H9 (cell line): ENCODE results near the gene ENOX1. TPM values are rescaled to one million over a fixed set of nuclear protein-coding genes. Genes with fewer than 3 reads are reported as not detected.
A peak's percentile ranks its signal among the peaks of the same experiment; 100 is the strongest.

Experiments
- DNase-seq: peaks from one replicate; pipeline ENCODE4 v3.0.0-alpha.2; 2017
- H2AFZ ChIP-seq: one replicate; pipeline ENCODE4 v1.6.1; 2013; ENCODE audit warnings: mild to moderate bottlenecking, low read length, control low read depth, moderate library complexity
- H2AK5ac ChIP-seq: 2 replicates; pipeline ENCODE4 v1.6.1; 2013; ENCODE audit warnings: low read length, control low read depth, mixed read lengths; ENCODE audit not compliant: insufficient read length
- H2BK120ac ChIP-seq: one replicate; pipeline ENCODE4 v1.6.1; 2013; ENCODE audit warnings: low read depth, mild to moderate bottlenecking, low read length, control low read depth, inconsistent platforms; ENCODE audit not compliant: poor library complexity, severe bottlenecking
- H2BK12ac ChIP-seq: 2 replicates; pipeline ENCODE4 v1.6.1; 2013; ENCODE audit warnings: low read length, control low read depth, mixed read lengths, low read depth; ENCODE audit not compliant: insufficient read length
- H2BK15ac ChIP-seq: 2 replicates; pipeline ENCODE4 v1.6.1; 2013; ENCODE audit warnings: low read depth, low read length, control low read depth
- H2BK20ac ChIP-seq: one replicate; pipeline ENCODE4 v1.6.1; 2013; ENCODE audit warnings: low read depth, mild to moderate bottlenecking, low read length, control low read depth, inconsistent platforms; ENCODE audit not compliant: poor library complexity, severe bottlenecking
- H2BK5ac ChIP-seq: 2 replicates; pipeline ENCODE4 v1.6.1; 2013; ENCODE audit warnings: low read length, control low read depth, mixed read lengths; ENCODE audit not compliant: insufficient read length
- H3K14ac ChIP-seq: 2 replicates; pipeline ENCODE4 v1.6.1; 2013; ENCODE audit warnings: low read length, control low read depth; ENCODE audit not compliant: insufficient read depth
- H3K18ac ChIP-seq: 2 replicates; pipeline ENCODE4 v1.6.1; 2013; ENCODE audit warnings: low read depth, mild to moderate bottlenecking, mixed read lengths, low read length, control low read depth; ENCODE audit not compliant: insufficient read length
- H3K23ac ChIP-seq: 2 replicates; pipeline ENCODE4 v1.6.1; 2013; ENCODE audit warnings: low read length, control low read depth, mixed read lengths, low read depth; ENCODE audit not compliant: insufficient read length
- H3K23me2 ChIP-seq: 2 replicates; pipeline ENCODE4 v1.6.1; 2013; ENCODE audit warnings: low read depth, mild to moderate bottlenecking, mixed read lengths, low read length, control low read depth; ENCODE audit not compliant: insufficient read length, poor library complexity, severe bottlenecking
- H3K27ac ChIP-seq: 2 replicates; pipeline ENCODE4 v1.5.1; 2013; ENCODE audit warnings: low read length, control low read depth, mixed read lengths, low read depth; ENCODE audit not compliant: insufficient read length
- H3K27me3 ChIP-seq: 2 replicates; pipeline ENCODE4 v1.6.1; 2013; ENCODE audit warnings: low read length, control low read depth, inconsistent platforms; ENCODE audit not compliant: insufficient read depth
- H3K4ac ChIP-seq: 2 replicates; pipeline ENCODE4 v1.6.1; 2013; ENCODE audit warnings: low read depth, mild to moderate bottlenecking, control low read depth, inconsistent platforms, low read length, moderate library complexity
- H3K4me1 ChIP-seq: 2 replicates; pipeline ENCODE4 v1.6.1; 2013; ENCODE audit warnings: low read length, control low read depth, inconsistent platforms; ENCODE audit not compliant: insufficient read depth
- H3K4me2 ChIP-seq: 2 replicates; pipeline ENCODE4 v1.6.1; 2013; ENCODE audit warnings: low read length, control low read depth, mixed read lengths; ENCODE audit not compliant: insufficient read length, insufficient read depth
- H3K56ac ChIP-seq: 2 replicates; pipeline ENCODE4 v1.6.1; 2013; ENCODE audit warnings: low read depth, mild to moderate bottlenecking, mixed read lengths, low read length, control low read depth; ENCODE audit not compliant: insufficient read length
- H3K79me1 ChIP-seq: 2 replicates; pipeline ENCODE4 v1.6.1; 2013; ENCODE audit warnings: low read depth, mild to moderate bottlenecking, moderate library complexity, low read length, control low read depth, inconsistent platforms; ENCODE audit not compliant: insufficient read depth, poor library complexity, severe bottlenecking
- H3K79me2 ChIP-seq: 2 replicates; pipeline ENCODE4 v1.6.1; 2013; ENCODE audit warnings: low read length, control low read depth, inconsistent platforms; ENCODE audit not compliant: insufficient read depth
- H3K9ac ChIP-seq: 2 replicates; pipeline ENCODE4 v1.6.1; 2013; ENCODE audit warnings: low read length, control low read depth, mixed read lengths; ENCODE audit not compliant: insufficient read length; ENCODE audit errors: extremely low read depth
- H3K9me3 ChIP-seq: one replicate; pipeline ENCODE4 v1.6.1; 2013; ENCODE audit warnings: low read depth, low read length, inconsistent platforms; ENCODE audit not compliant: control insufficient read depth
- H3T11ph ChIP-seq: one replicate; pipeline ENCODE4 v1.6.1; 2013; ENCODE audit warnings: mild to moderate bottlenecking, low read length, control low read depth, inconsistent platforms
- H4K20me1 ChIP-seq: one replicate; pipeline ENCODE4 v1.6.1; 2013; ENCODE audit not compliant: control insufficient read depth, insufficient read length, insufficient read depth
- H4K5ac ChIP-seq: 2 replicates; pipeline ENCODE4 v1.6.1; 2013; ENCODE audit warnings: low read depth, mild to moderate bottlenecking, mixed read lengths, low read length, control low read depth; ENCODE audit not compliant: insufficient read length
- H4K8ac ChIP-seq: replicated peaks from 2 replicates; pipeline ENCODE4 v1.6.1; 2013; ENCODE audit warnings: low read length, control low read depth, mixed read lengths, low read depth; ENCODE audit not compliant: insufficient read length
- H4K91ac ChIP-seq: 2 replicates; pipeline ENCODE4 v1.6.1; 2013; ENCODE audit warnings: low read depth, mild to moderate bottlenecking, moderate library complexity, mixed read lengths, low read length, control low read depth; ENCODE audit not compliant: insufficient read length
- H3K27ac Mint-ChIP-seq, 3 experiments: 2 replicates in 2 of 3; 3 replicates in 1 of 3; pipeline ENCODE4 v1.8.0; 2020 to 2021; ENCODE audit warnings: mixed read lengths in 3 of 3, mild to moderate bottlenecking in 1 of 3, moderate library complexity in 1 of 3
- H3K27me3 Mint-ChIP-seq: 2 replicates; pipeline ENCODE4 v1.8.0; 2021; ENCODE audit warnings: low read depth, mild to moderate bottlenecking, moderate library complexity, mixed read lengths
- H3K36me3 Mint-ChIP-seq, 3 experiments: 2 replicates in 2 of 3; 3 replicates in 1 of 3; pipeline ENCODE4 v1.8.0; 2020 to 2021; ENCODE audit warnings: low read depth in 3 of 3, mixed read lengths in 3 of 3; ENCODE audit not compliant: insufficient read depth in 1 of 3
- H3K4me1 Mint-ChIP-seq, 2 experiments: 2 replicates each; pipeline ENCODE4 v1.8.0; 2020; ENCODE audit warnings: mixed read lengths in 2 of 2
- H3K4me3 Mint-ChIP-seq, 2 experiments: 2 replicates in 1 of 2; 3 replicates in 1 of 2; pipeline ENCODE4 v1.8.0; 2020 to 2021; ENCODE audit warnings: mild to moderate bottlenecking in 2 of 2, mixed read lengths in 2 of 2, moderate library complexity in 1 of 2
- H3K9me3 Mint-ChIP-seq, 2 experiments: 2 replicates in 1 of 2; 3 replicates in 1 of 2; pipeline ENCODE4 v1.8.0; 2020; ENCODE audit warnings: mild to moderate bottlenecking in 2 of 2, mixed read lengths in 2 of 2, moderate library complexity in 1 of 2
- WGBS: extraction: QIAGEN DNeasy Blood & Tissue Kit; methylation state at CpG from one replicate; pipeline ENCODE4 v1.1.7; 2013; ENCODE audit warnings: missing lambda C conversion rate, low lambda C conversion rate, mixed read lengths; ENCODE audit not compliant: insufficient read length; ENCODE audit errors: extremely low coverage; 5-methylcytosine and 5-hydroxymethylcytosine counted together
- total RNA-seq: library from RNA; stranded (reverse); gene quantifications from 2 replicates; pipeline ENCODE4 v1.2.1, GENCODE V29; 2021
- TF ChIP-seq, protein P1 (sequence below): fragments of 200-600 bp; sonication (generic); conservative IDR thresholded peaks from 3 replicates; pipeline ENCODE4 v1.8.0; 2021; ENCODE audit warnings: antibody characterized with exemption, mild to moderate bottlenecking

Gene ENOX1
- total RNA-seq, 1 experiment from 2014 or later, result 0.24 TPM

DNA sequence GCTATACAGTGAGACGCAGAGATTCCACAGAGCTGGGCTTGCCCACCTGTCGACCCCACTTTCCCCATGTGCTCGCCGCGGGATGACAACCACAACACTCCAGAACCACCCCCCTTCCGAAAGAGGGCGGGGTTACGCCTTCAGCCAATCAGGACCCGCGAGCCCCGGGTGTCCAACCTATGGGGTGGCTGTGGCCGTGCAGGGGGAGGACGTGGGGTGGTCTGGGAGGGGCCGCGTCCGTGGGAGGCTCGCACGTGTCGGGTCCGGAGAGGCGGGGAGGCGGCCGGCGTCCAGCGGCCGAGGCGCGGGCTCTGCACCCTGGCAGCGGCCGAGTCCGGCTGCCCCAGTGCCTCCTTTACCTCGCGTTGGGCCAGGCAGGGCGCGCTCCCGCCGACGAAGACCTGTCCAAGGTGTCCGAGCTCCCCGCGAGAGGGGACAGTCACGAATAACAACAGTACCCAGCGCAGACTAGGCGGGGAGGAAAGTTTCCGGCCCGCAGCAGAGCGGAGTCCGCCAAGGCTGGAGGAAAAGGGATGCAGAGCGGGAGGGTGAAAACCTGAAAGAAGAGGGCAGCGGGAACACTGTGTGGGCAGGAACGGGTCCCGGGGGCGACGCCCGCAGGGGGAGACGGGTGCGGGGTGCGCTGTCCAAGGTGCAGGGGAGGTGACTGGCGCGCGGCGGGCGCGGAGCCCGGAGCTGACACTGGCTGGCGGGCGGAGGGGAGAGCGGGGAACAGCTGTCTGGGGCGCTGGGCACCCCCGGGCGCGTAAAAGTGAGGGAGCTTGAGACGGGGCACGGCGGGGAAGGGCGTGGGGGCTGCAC, 911 bp downstream of the ENOX1 start:
- Histone ChIP-seq H3K56ac (no peak overlapping the region), H3K79me2 (no peaks in the 10 kb centered on the region), H3K4me1 (no peaks in the 10 kb centered on the region; the same call in 1 of the 2 replicates), H2BK12ac (no peak overlapping the region), H2BK20ac (no peak overlapping the region), H3K79me1 (no peaks in the 10 kb centered on the region), H2BK120ac (no peak overlapping the region), H3K14ac (no peak overlapping the region), H4K20me1 (no peaks in the 10 kb centered on the region), H2BK5ac (no peak overlapping the region), H3K9ac (no peak overlapping the region), H2AFZ (no peak overlapping the region), H3K4ac (no peak overlapping the region), H2BK15ac (no peak overlapping the region), H3K18ac (no peak overlapping the region), H3K23me2 (peaks cover 15% of the 10 kb centered on the region), H3K23ac (no peak overlapping the region), H3T11ph (no peak overlapping the region), H3K27me3 (peaks cover 6% of the 10 kb centered on the region; the same call in 1 of the 2 replicates), H2AK5ac (no peak overlapping the region), H3K27ac (no peak overlapping the region), H4K5ac (no peak overlapping the region), H4K91ac (no peak overlapping the region), H3K9me3 (no peaks in the 10 kb centered on the region), H4K8ac (no peak overlapping the region), H3K4me2 (peak overlapping the region; percentile 69)
- Mint-ChIP-seq H3K4me1 (peaks cover 17% of the 10 kb centered on the region in 2 experiments), H3K9me3 (no peaks in the 10 kb centered on the region), H3K36me3 (no peaks in the 10 kb centered on the region), H3K27ac (no peak overlapping the region), H3K27me3 (peaks cover 83% of the 10 kb centered on the region), H3K4me3 (peak overlapping the region; percentile 75 to 92)
- DNase-seq, result peak; percentile 73
- TF ChIP-seq, protein P1, sequence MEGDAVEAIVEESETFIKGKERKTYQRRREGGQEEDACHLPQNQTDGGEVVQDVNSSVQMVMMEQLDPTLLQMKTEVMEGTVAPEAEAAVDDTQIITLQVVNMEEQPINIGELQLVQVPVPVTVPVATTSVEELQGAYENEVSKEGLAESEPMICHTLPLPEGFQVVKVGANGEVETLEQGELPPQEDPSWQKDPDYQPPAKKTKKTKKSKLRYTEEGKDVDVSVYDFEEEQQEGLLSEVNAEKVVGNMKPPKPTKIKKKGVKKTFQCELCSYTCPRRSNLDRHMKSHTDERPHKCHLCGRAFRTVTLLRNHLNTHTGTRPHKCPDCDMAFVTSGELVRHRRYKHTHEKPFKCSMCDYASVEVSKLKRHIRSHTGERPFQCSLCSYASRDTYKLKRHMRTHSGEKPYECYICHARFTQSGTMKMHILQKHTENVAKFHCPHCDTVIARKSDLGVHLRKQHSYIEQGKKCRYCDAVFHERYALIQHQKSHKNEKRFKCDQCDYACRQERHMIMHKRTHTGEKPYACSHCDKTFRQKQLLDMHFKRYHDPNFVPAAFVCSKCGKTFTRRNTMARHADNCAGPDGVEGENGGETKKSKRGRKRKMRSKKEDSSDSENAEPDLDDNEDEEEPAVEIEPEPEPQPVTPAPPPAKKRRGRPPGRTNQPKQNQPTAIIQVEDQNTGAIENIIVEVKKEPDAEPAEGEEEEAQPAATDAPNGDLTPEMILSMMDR, result no peak
- no CpG with 5 or more reads among the region's 76 CpGs for WGBS
